Measurements from ENCODE around the gene CCSER2.

DNA sequence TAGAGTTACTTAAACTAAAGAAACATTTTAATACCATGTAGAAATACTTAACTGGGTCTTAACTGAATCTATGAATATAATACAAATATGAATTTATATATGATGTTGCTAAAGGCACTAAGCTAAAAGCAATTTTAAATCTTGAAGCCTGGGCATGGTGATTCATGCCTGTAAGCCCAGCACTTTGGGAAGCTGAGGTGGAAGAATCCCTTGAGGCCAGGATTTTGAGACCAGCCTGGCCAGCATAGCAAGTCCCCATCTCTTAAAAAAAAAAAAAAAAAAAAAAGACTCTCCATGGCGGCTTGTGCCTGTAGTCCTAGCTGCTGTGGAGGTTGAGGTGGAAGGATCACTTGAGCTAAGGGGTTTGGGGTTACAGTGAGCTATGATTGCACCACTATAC, 95.3 kb downstream of the CCSER2 start:
- TF ChIP-seq CTCF (conservative IDR thresholded peaks at IDR 0.05) (no peak), EZH2 (IDR thresholded peaks at IDR 0.05; ENCODE audit: low read depth) (no peak)
